Endothelial cell of umbilical vein (primary cell): ENCODE measurements around the gene DIPK1C. TPM values are rescaled to one million over a fixed set of nuclear protein-coding genes. Genes with fewer than 3 reads are reported as not detected.

Experiments
- BruUV-seq: library from RNA; stranded (reverse); fragments of 400-500 nt; replicated peaks from 2 replicates; lab custom pipeline; 2021; lab: Mats Ljungman, UMichigan
- CTCF ChIA-PET: fragments of 300-600, 350-600 bp; sonication (Branson Sonifier 250); formaldehyde crosslinking; loops from one replicate; lab custom pipeline; 2021; ENCODE audit warnings: antibody characterized with exemption, inconsistent platforms; lab: Charles Lee
- POLR2A ChIA-PET: fragments of 300-600, 350-600 bp; sonication (Branson Sonifier 250); formaldehyde crosslinking; loops from one replicate; lab custom pipeline; 2021; ENCODE audit warnings: antibody characterized with exemption, inconsistent platforms; lab: Charles Lee
- DNase-seq: peaks from one replicate; pipeline ENCODE4 v3.0.0-alpha.2; 2011; ENCODE audit warnings: low read depth, low spot score
- FAIRE-seq: peaks from 2 replicates; lab custom pipeline; 2011; peaks lifted over from hg19 to GRCh38; lab: Jason Lieb, UNC
- H2AFZ ChIP-seq: 2 replicates; pipeline ENCODE4 v1.6.0; 2012; ENCODE audit warnings: low read depth, low read length, control low read depth, inconsistent platforms
- H3K27ac ChIP-seq: 2 replicates; pipeline ENCODE4 v1.5.1; 2011; ENCODE audit warnings: low read depth, mild to moderate bottlenecking, control low read depth, low read length, moderate library complexity; ENCODE audit not compliant: insufficient read depth
- H3K27me3 ChIP-seq, 2 experiments: 2 replicates each; pipeline versions ENCODE4 v1.6.0 to v1.6.1; 2011; ENCODE audit warnings: low read length in 2 of 2, mixed read lengths in 1 of 2; ENCODE audit not compliant: control insufficient read depth in 2 of 2, insufficient read depth in 2 of 2
- H3K36me3 ChIP-seq, 2 experiments: 2 replicates in 1 of 2; 3 replicates in 1 of 2; pipeline ENCODE4 v1.5.1; 2011; ENCODE audit warnings: low read length in 2 of 2, mild to moderate bottlenecking in 1 of 2, moderate library complexity in 1 of 2; ENCODE audit not compliant: control insufficient read depth in 2 of 2, insufficient read depth in 2 of 2; ENCODE audit errors: extremely low read depth in 1 of 2
- H3K4me1 ChIP-seq: 3 replicates; pipeline ENCODE4 v1.5.1; 2011; ENCODE audit warnings: mild to moderate bottlenecking, low read length; ENCODE audit not compliant: control insufficient read depth, insufficient read depth; ENCODE audit errors: extremely low read depth
- H3K4me2 ChIP-seq: 2 replicates; pipeline ENCODE4 v1.6.1; 2011; ENCODE audit warnings: low read length, control low read depth, mixed read lengths; ENCODE audit not compliant: insufficient read depth
- H3K4me3 ChIP-seq, 3 experiments: fragments of 200-600 bp in 1 of 3; sonication (generic), shearing (Covaris generic) in 1 of 3; replicated peaks in 1 of 3; 2 replicates each; pipeline ENCODE4 v1.5.1; 2011 to 2016; ENCODE audit warnings: control low read depth in 3 of 3, low read length in 3 of 3, mild to moderate bottlenecking in 2 of 3, inconsistent platforms in 1 of 3, low read depth in 1 of 3, moderate library complexity in 1 of 3; ENCODE audit not compliant: insufficient read depth in 1 of 3
- H3K79me2 ChIP-seq: 2 replicates; pipeline ENCODE4 v1.6.0; 2012; ENCODE audit warnings: low read length, inconsistent platforms; ENCODE audit not compliant: control insufficient read depth, insufficient read depth
- H3K9ac ChIP-seq: replicated peaks from 2 replicates; pipeline ENCODE3; 2011; ENCODE audit warnings: low read length, control low read depth; ENCODE audit not compliant: insufficient read depth; ENCODE audit errors: extremely low read depth
- H3K9me1 ChIP-seq: replicated peaks from 3 replicates; pipeline ENCODE4 v1.6.0; 2011; ENCODE audit warnings: mild to moderate bottlenecking, low read length; ENCODE audit not compliant: control insufficient read depth, insufficient read depth; ENCODE audit errors: extremely low read depth
- H3K9me3 ChIP-seq: replicated peaks from 2 replicates; pipeline ENCODE4 v1.5.1; 2012; ENCODE audit warnings: low read length, inconsistent platforms; ENCODE audit not compliant: control insufficient read depth, insufficient read depth
- H4K20me1 ChIP-seq: replicated peaks from 2 replicates; pipeline ENCODE3; 2011; ENCODE audit warnings: mild to moderate bottlenecking, low read length; ENCODE audit not compliant: control insufficient read depth, insufficient read depth; ENCODE audit errors: extremely low read depth
- CTCF ChIP-seq, 2 donors: IDR thresholded peaks; 1 replicate in 1 of 2; 2 replicates in 1 of 2; pipeline ENCODE4 v1.5.1; 2011; ENCODE audit warnings: low read length in 2 of 2, mild to moderate bottlenecking in 2 of 2, moderate library complexity in 2 of 2, control low read depth in 1 of 2, inconsistent platforms in 1 of 2, low read depth in 1 of 2; ENCODE audit not compliant: insufficient read depth in 1 of 2; ENCODE audit errors: extremely low read depth in 1 of 2
- EZH2 ChIP-seq: IDR thresholded peaks from 2 replicates; pipeline ENCODE4 v1.6.1; 2012; ENCODE audit warnings: borderline replicate concordance, low read depth, mild to moderate bottlenecking, moderate library complexity, low read length, inconsistent platforms; ENCODE audit not compliant: severe bottlenecking
- FOS ChIP-seq: IDR thresholded peaks from 2 replicates; pipeline ENCODE4 v1.6.1; 2011; ENCODE audit warnings: mild to moderate bottlenecking, low read length, moderate library complexity, borderline replicate concordance; ENCODE audit not compliant: insufficient read depth
- GATA2 ChIP-seq: IDR thresholded peaks from 2 replicates; pipeline ENCODE4 v1.7.0; 2011; ENCODE audit warnings: low read depth, mild to moderate bottlenecking, moderate library complexity, mixed read lengths, low read length; ENCODE audit not compliant: insufficient read length, insufficient read depth
- JUN ChIP-seq: IDR thresholded peaks from 2 replicates; pipeline ENCODE4 v1.6.1; 2011; ENCODE audit warnings: borderline replicate concordance, low read depth; ENCODE audit not compliant: insufficient read length, insufficient read depth
- MYC ChIP-seq: IDR thresholded peaks from one replicate; pipeline ENCODE4 v1.6.1; 2011; ENCODE audit warnings: mild to moderate bottlenecking, low read depth, low read length
- POLR2A ChIP-seq: IDR thresholded peaks from 2 replicates; pipeline ENCODE4 v1.6.1; 2012; ENCODE audit warnings: low read depth, mild to moderate bottlenecking, control low read depth, low read length
- dilution Hi-C: fragments of 300-500 bp; cut with MboI; formaldehyde crosslinking; loops from one replicate; pipeline ENCODE4 v1.15.0; 2019; ENCODE audit warnings: low sequenced_read_pairs; ENCODE audit not compliant: extremely low pct_ligation_motif_present
- intact Hi-C: fragments of 100-400 bp; cut with micrococcal nuclease; formaldehyde crosslinking; loops from one replicate; pipeline ENCODE4 v1.10.0; 2022
- polyA plus RNA-seq, 4 experiments: library from polyadenylated mRNA; depleted of rRNA in 3 of 4; stranded (reverse) in 3 of 4; unstranded in 1 of 4; fragments of >200 nt; gene quantifications; 2 replicates each; pipeline versions ENCODE4 v1.2.1 to v1.2.3, GENCODE V29; 2011 to 2012; ENCODE audit warnings: missing spikeins in 1 of 4
- total RNA-seq: library from RNA; stranded (reverse); gene quantifications from 2 replicates; pipeline ENCODE4 v1.2.3, GENCODE V29; 2021
- TF ChIP-seq, protein P1 (sequence below): IDR thresholded peaks from 2 replicates; pipeline ENCODE4 v1.6.1; 2011; ENCODE audit not compliant: insufficient read depth, insufficient read length

DIPK1C gene
- total and polyA plus RNA-seq, 2 donors (not counting 3 experiments of a cell fraction or from before 2014, with no cell fraction given): not detected

DNA sequence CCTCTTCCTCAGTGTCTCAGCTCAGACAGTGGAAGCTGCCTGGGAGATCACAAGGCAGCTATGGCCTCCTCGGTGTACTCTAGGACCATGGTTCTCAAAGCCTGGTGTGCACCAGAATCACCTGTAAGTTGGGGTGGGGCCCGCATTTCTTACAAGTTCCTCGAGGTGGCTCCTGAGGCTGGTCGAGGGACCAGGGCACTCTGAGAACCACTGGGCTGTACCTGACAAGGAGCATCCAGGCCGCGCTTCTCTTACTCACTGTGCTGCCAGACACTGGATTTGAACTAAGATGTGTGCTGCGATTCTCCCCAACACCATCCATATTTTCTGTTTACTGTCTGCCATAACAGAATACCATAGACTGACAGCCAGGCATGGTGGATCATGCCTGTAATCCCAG, 59.5 kb downstream of the DIPK1C start:
- Histone ChIP-seq H3K9ac (no peak overlapping the region), H2AFZ (no peak overlapping the region), H3K79me2 (no peaks in the 10 kb centered on the region), H4K20me1 (no peaks in the 10 kb centered on the region), H3K27ac (no peak overlapping the region), H3K36me3 (no peaks in the 10 kb centered on the region), H3K9me1 (no peaks in the 10 kb centered on the region), H3K4me2 (no peak overlapping the region), H3K9me3 (no peaks in the 10 kb centered on the region), H3K27me3 (no peaks in the 10 kb centered on the region), H3K4me1 (no peaks in the 10 kb centered on the region), H3K4me3 (no peak overlapping the region)
- no peak for TF ChIP-seq CTCF (IDR thresholded peaks at IDR 0.05; ENCODE audit: extremely low read depth in 1 of 2, insufficient read depth in 1 of 2, low read depth in 1 of 2, low read length in 2 of 2)
- no peak for TF ChIP-seq MYC
- TF ChIP-seq, protein P1, sequence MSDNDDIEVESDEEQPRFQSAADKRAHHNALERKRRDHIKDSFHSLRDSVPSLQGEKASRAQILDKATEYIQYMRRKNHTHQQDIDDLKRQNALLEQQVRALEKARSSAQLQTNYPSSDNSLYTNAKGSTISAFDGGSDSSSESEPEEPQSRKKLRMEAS: no peak
- TF ChIP-seq POLR2A: no peak
- TF ChIP-seq FOS: no peak
- TF ChIP-seq JUN: no peak
- TF ChIP-seq GATA2: no peak
- no peak for TF ChIP-seq EZH2
- intact Hi-C loops: no loop called here
- ChIA-PET CTCF (no interaction called here), POLR2A (no interaction called here)
- BruUV-seq: no TSS peak
- dilution Hi-C loops: no loop called here
- DNase-seq (no peak), FAIRE-seq (no peak)
